VCaP (cell line): ENCODE data around the gene SLC6A9.

Source experiments
- H3K27ac ChIP-seq: fragments of 450-650 bp; 2 replicates; pipeline ENCODE4 v1.5.1; 2017
- CTCF ChIP-seq: fragments of 450-650 bp; conservative IDR thresholded peaks from 2 replicates; pipeline ENCODE4 v1.5.1; 2017; ENCODE audit warnings: mild to moderate bottlenecking, moderate library complexity

Gene SLC6A9

GRCh38 chr1:44038876-44039657 lies 7.8 kb upstream of the SLC6A9 start:
- TF ChIP-seq CTCF, result no peak
- H3K27ac ChIP-seq, result no peak overlapping the region

GRCh38 chr1:44037154-44037553 lies 5.9 kb upstream of the SLC6A9 start:
- no peak for TF ChIP-seq CTCF
- no peak overlapping the region for H3K27ac ChIP-seq

DNA sequence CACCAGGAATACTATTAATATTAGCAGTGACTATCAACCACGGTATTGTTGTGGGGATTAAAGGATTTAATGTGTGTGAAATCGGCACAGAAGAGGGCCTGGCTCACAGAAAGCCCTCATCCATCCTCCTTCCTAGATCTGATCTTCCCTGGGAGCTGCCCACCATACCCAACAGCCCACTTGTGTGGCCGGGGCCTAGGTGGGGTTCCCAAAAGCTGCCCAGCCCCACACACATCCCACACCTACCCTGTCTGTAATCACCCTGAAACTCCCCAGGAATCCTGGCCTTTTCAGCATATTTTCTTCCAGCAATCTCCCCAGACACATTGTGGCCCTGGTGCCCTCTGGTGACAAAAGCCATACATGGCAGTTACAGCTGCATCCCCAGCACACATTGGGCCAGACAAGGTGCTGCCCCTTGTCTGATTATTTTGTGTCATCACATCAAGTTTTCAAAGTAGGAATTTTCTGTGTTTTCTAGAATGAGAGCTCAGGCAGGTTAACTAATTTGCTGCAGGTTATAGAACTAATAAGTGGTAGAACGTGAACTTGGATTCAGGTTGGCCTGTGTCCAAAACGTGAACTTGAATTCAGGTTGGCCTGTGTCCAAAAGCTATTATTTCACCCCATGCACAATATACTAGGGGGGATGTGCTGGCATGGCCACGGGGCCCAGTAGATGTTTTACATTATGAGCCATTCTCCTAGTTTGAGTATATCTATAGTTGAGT lies 5.3 kb upstream of the SLC6A9 start:
- H3K27ac ChIP-seq, result no peak overlapping the region; the same call in 1 of the 2 replicates
- peak; percentile 89 for TF ChIP-seq CTCF

DNA sequence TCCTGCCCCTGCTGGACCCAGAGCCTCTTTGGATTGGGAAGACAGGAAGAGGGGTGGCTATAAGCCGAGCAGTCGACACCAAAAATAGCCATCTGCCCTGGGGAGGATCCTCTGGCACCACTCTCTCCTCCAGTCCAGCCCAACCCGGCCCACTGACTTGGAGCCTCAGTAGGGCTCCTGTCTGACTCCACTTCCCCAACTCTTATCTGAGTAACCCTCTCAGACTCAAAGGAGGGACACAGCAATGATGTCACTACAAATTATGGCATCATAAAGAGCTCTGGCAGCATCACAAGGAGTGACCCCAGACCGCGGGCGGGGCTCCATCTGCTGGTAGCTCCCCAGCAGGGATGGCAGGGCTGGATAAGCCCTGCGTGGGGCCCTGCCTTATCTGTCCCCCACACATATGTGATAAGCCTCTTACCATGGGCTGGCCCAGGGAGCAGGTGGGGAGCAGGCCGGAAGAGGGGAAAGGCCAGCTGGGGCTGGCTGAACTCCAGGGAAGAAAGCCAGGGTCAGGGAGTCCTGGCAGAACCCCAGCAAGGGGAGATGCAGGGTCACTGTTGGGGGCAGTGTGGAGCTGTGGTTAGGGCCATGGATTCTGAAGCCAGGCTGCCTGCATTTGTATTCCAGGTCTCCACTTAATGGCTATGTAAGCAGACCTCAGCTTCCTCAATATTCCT lies 4.6 kb upstream of the SLC6A9 start:
- no peak for TF ChIP-seq CTCF
- H3K27ac ChIP-seq, result no peak overlapping the region; the same call in 1 of the 2 replicates

DNA sequence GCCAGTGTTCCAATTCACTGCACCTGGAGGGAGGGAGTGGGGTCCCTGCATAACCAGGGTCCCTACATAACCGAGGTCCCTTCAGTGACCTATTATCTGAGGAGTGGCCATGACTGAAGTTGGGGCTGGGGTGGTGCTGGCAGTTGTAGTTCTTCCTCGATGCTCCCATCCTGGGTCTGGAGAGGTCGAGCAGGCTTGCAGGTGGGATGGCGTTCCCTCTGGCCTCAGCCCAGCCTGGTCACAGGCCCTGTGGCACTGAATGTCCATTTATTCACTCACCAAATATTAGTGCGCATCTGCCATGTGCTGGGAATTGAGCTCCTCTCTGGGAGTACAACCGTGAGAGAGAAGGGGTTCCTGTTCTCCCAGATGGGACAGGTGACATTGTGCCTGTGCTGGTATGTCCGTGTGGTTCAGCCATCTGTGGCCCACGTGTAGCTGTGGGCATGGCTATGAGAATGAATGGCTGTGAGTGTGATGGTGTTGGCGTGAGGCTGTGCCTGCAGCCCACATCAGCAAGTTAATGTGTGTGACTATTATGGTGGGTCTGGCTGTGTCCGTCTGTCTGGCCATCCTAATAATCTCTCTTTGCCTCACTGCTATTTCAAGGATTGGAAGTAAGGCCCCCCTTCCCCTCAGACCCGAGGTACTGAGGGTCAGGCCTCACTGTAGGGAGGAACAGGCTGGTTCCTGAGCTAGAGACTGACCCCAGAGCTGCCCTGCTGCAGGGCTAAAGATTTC lies 3.9 kb upstream of the SLC6A9 start:
- H3K27ac ChIP-seq, result no peak overlapping the region
- no peak for TF ChIP-seq CTCF

DNA sequence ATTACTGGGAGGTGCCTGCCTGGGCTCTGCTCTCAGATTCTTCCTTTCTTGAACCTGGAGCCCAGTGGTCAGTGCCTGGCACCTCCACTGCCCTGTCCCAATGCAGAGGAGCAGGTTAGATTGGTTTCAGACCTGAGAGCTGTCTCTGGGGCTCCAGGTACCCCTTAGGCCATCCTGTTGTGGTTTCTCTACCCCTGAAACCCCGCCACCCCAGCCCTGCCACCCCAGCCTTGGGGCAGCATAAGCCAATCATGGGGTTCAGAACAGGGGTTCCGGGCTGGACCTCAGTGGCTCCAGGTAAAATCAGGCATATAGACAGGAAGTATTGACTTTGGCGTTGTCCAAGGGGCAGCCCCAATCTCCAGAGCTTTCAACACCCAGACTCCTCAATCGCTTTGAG lies 3.2 kb upstream of the SLC6A9 start:
- H3K27ac ChIP-seq, result no peak overlapping the region
- no peak for TF ChIP-seq CTCF

DNA sequence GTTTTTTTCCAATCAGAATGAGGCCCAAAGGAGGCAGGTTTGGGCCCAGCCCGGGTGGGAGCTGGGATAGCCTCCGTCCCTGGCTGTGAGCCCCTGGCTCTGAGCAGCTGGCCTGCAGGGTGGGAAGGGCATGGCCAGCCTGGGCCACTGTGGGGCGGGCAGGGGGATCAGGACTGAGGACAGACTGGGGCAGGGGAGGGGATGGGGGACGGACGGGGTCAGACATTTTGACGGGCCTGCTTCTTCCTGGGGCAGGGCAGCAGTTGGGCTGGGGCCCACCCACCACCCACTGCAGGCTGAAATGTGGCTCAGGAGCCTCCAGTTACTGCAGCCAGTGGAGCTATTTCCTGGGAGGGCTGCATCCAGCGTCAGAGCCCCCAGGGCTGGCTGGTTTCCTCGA lies 2.5 kb upstream of the SLC6A9 start:
- no peak overlapping the region for H3K27ac ChIP-seq
- TF ChIP-seq CTCF, result no peak
